Suprapubic skin (tissue), 4 donors: ENCODE measurements around the gene RHBDD1.

ENCODE experiments used
- POLR2A ChIP-seq, 2 donors: fragments of 450-650 bp; IDR thresholded peaks; one replicate each; pipeline ENCODE4 v1.6.1; 2017; ENCODE audit warnings: antibody characterized with exemption in 2 of 2, mild to moderate bottlenecking in 2 of 2, moderate library complexity in 2 of 2
- POLR2AphosphoS5 ChIP-seq, 3 donors: sonication (generic); formaldehyde crosslinking; IDR thresholded peaks; one replicate each; pipeline ENCODE4 v1.6.1; 2017; ENCODE audit warnings: antibody characterized with exemption in 3 of 3
- TF ChIP-seq, protein P1 (sequence below), 2 donors: fragments of 200-600 bp in 1 of 2; fragments of 450-650 bp in 1 of 2; sonication (generic) in 1 of 2; IDR thresholded peaks; one replicate each; pipeline ENCODE4 v1.5.1; 2016 to 2019; ENCODE audit warnings: antibody characterized with exemption in 2 of 2, mild to moderate bottlenecking in 1 of 2, moderate library complexity in 1 of 2

DNA sequence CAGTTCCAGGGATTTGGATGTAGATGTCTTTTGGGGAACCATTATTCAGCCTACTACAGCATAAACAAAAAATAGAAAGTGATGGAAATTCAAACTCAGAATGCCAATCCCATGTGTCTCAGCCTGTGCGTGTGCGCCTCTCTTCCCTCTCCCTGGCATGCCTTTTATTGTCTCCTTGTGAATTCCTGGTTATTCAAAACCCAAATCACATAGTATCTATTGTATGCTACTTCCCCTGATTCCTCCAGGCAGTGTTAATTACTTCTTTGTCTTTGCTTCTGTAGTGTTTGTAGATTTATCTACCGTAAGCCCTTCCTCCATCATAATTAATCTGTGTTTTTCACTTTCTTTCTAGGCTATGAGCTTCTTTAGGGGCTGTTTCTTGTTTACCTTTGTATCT lies 38.9 kb downstream of the RHBDD1 start:
- TF ChIP-seq POLR2A (IDR thresholded peaks at IDR 0.05): no peak
- no peak for TF ChIP-seq POLR2AphosphoS5 (IDR thresholded peaks at IDR 0.05)
- TF ChIP-seq, protein P1, sequence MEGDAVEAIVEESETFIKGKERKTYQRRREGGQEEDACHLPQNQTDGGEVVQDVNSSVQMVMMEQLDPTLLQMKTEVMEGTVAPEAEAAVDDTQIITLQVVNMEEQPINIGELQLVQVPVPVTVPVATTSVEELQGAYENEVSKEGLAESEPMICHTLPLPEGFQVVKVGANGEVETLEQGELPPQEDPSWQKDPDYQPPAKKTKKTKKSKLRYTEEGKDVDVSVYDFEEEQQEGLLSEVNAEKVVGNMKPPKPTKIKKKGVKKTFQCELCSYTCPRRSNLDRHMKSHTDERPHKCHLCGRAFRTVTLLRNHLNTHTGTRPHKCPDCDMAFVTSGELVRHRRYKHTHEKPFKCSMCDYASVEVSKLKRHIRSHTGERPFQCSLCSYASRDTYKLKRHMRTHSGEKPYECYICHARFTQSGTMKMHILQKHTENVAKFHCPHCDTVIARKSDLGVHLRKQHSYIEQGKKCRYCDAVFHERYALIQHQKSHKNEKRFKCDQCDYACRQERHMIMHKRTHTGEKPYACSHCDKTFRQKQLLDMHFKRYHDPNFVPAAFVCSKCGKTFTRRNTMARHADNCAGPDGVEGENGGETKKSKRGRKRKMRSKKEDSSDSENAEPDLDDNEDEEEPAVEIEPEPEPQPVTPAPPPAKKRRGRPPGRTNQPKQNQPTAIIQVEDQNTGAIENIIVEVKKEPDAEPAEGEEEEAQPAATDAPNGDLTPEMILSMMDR (IDR thresholded peaks at IDR 0.05): no peak
